IMR-90 (cell line): Measurements from ENCODE around the gene OR14C36. TPM values are rescaled to one million over a fixed set of nuclear protein-coding genes. Genes with fewer than 3 reads are reported as not detected.
"Not testable (repeated sequence)": the region's sequence is repeated elsewhere in the genome, so short reads cannot be mapped to it uniquely, and the experiment has no call there.

ENCODE experiments used
- ATAC-seq: fragments of 200-7000 bp; cut with Tn5 transposase; 2 replicates; pipeline ENCODE4 v1.9.1; 2020; ENCODE audit warnings: low read depth, mild to moderate bottlenecking, moderate library complexity
- BruUV-seq: library from RNA; stranded (reverse); fragments of 400-500 nt; replicated peaks from 2 replicates; lab custom pipeline; 2021; lab: Mats Ljungman, UMichigan
- CTCF ChIA-PET: fragments of 300-600 bp; formaldehyde crosslinking; extraction: SDS; loops from one replicate; lab custom pipeline; 2021; ENCODE audit warnings: antibody characterized with exemption; lab: Yijun Ruan, JAX
- POLR2A ChIA-PET: fragments of 300-600 bp; sonication (Branson Sonifier 250); formaldehyde crosslinking; loops from one replicate; lab custom pipeline; 2022; ENCODE audit warnings: antibody characterized with exemption; ENCODE audit not compliant: unreplicated experiment; lab: Charles Lee
- DNase-seq: peaks from one replicate; pipeline ENCODE4 v3.0.0; 2013
- H2AFZ ChIP-seq: replicated peaks from 2 replicates; pipeline ENCODE3; 2013; ENCODE audit warnings: low read length, mild to moderate bottlenecking; ENCODE audit not compliant: poor library complexity
- H2AK5ac ChIP-seq: 2 replicates; pipeline ENCODE4 v1.6.1; 2013; ENCODE audit warnings: low read depth, low read length, inconsistent platforms
- H2AK9ac ChIP-seq: replicated peaks from 2 replicates; pipeline ENCODE3; 2013; ENCODE audit warnings: mild to moderate bottlenecking, low read depth, low read length, moderate library complexity; ENCODE audit not compliant: poor library complexity
- H2BK120ac ChIP-seq: 2 replicates; pipeline ENCODE4 v1.6.1; 2013; ENCODE audit warnings: low read depth, low read length, inconsistent platforms
- H2BK15ac ChIP-seq: 3 replicates; pipeline ENCODE4 v1.6.1; 2013; ENCODE audit warnings: low read depth, low read length, inconsistent platforms
- H2BK20ac ChIP-seq: 2 replicates; pipeline ENCODE4 v1.6.1; 2013; ENCODE audit warnings: low read depth, mild to moderate bottlenecking, inconsistent platforms, low read length, moderate library complexity
- H2BK5ac ChIP-seq: 2 replicates; pipeline ENCODE4 v1.6.1; 2013; ENCODE audit warnings: mild to moderate bottlenecking, low read depth, low read length, inconsistent platforms; ENCODE audit not compliant: poor library complexity, severe bottlenecking
- H3K14ac ChIP-seq: replicated peaks from 2 replicates; pipeline ENCODE4 v1.6.1; 2013; ENCODE audit warnings: low read depth, low read length, inconsistent platforms
- H3K18ac ChIP-seq: 2 replicates; pipeline ENCODE4 v1.6.1; 2013; ENCODE audit warnings: low read depth, low read length, control low read depth
- H3K23ac ChIP-seq: 2 replicates; pipeline ENCODE4 v1.6.1; 2013; ENCODE audit warnings: low read depth, low read length, inconsistent platforms
- H3K27ac ChIP-seq: 2 replicates; pipeline ENCODE4 v1.5.1; 2013; ENCODE audit warnings: mild to moderate bottlenecking, control low read depth, low read length; ENCODE audit not compliant: insufficient read depth
- H3K27me3 ChIP-seq: 2 replicates; pipeline ENCODE4 v1.6.1; 2013; ENCODE audit warnings: low read length; ENCODE audit not compliant: control insufficient read depth, insufficient read depth
- H3K36me3 ChIP-seq: 2 replicates; pipeline ENCODE4 v1.6.1; 2013; ENCODE audit warnings: low read length, mixed read lengths; ENCODE audit not compliant: control insufficient read depth, insufficient read depth
- H3K4ac ChIP-seq: 2 replicates; pipeline ENCODE4 v1.6.1; 2013; ENCODE audit warnings: low read depth, low read length, inconsistent platforms
- H3K4me1 ChIP-seq: 2 replicates; pipeline ENCODE4 v1.6.1; 2013; ENCODE audit warnings: low read length, mixed read lengths; ENCODE audit not compliant: control insufficient read depth, insufficient read depth
- H3K4me2 ChIP-seq: 2 replicates; pipeline ENCODE4 v1.6.1; 2013; ENCODE audit warnings: low read depth, mild to moderate bottlenecking, control low read depth, low read length, moderate library complexity
- H3K4me3 ChIP-seq: 2 replicates; pipeline ENCODE4 v1.5.1; 2013; ENCODE audit warnings: low read depth, mild to moderate bottlenecking, control low read depth, low read length, moderate library complexity; ENCODE audit not compliant: insufficient read depth
- H3K56ac ChIP-seq: 2 replicates; pipeline ENCODE4 v1.6.1; 2013; ENCODE audit warnings: low read length, inconsistent platforms; ENCODE audit not compliant: insufficient read depth; ENCODE audit errors: extremely low read depth
- H3K79me1 ChIP-seq, 2 experiments: 2 replicates each; pipeline ENCODE4 v1.6.1; 2013; ENCODE audit warnings: low read length in 2 of 2, inconsistent platforms in 1 of 2, low read depth in 1 of 2
- H3K9ac ChIP-seq: 2 replicates; pipeline ENCODE4 v1.6.1; 2013; ENCODE audit warnings: low read depth, low read length, control low read depth
- H3K9me1 ChIP-seq: 2 replicates; pipeline ENCODE4 v1.6.1; 2013; ENCODE audit warnings: low read length, inconsistent platforms; ENCODE audit not compliant: insufficient read depth
- H3K9me3 ChIP-seq: 2 replicates; pipeline ENCODE4 v1.6.1; 2013; ENCODE audit warnings: low read length; ENCODE audit not compliant: control insufficient read depth, insufficient read depth
- H4K20me1 ChIP-seq: 2 replicates; pipeline ENCODE4 v1.6.1; 2013; ENCODE audit warnings: low read length, inconsistent platforms; ENCODE audit not compliant: insufficient read depth
- H4K5ac ChIP-seq: 2 replicates; pipeline ENCODE4 v1.6.1; 2013; ENCODE audit warnings: mild to moderate bottlenecking, low read depth, low read length, control low read depth
- H4K8ac ChIP-seq, 2 experiments: 2 replicates each; pipeline ENCODE4 v1.6.1; 2013; ENCODE audit warnings: low read depth in 2 of 2, low read length in 2 of 2, control low read depth in 1 of 2, inconsistent platforms in 1 of 2
- H4K91ac ChIP-seq: 2 replicates; pipeline ENCODE4 v1.6.1; 2013; ENCODE audit warnings: low read depth, low read length, inconsistent platforms; ENCODE audit not compliant: insufficient read depth
- WGBS, 2 experiments: methylation state at CpG; one replicate each; pipeline versions ENCODE4 v1.1.5 to v1.1.7; 2013; ENCODE audit warnings: missing lambda C conversion rate in 2 of 2; ENCODE audit not compliant: insufficient read length in 1 of 2; ENCODE audit errors: extremely low coverage in 2 of 2; 5-methylcytosine and 5-hydroxymethylcytosine counted together
- dilution Hi-C: fragments of 300-500 bp; cut with HindIII; formaldehyde crosslinking; loops from one replicate; pipeline ENCODE4 v1.14.3; 2018; ENCODE audit warnings: low sequenced_read_pairs; ENCODE audit not compliant: unreplicated experiment
- in situ Hi-C: fragments of 300-500 bp; cut with MboI; formaldehyde crosslinking; loops from 3 replicates; pipeline ENCODE4 v1.14.3; 2019; ENCODE audit warnings: low sequenced_read_pairs, inconsistent platforms, mixed read lengths
- intact Hi-C: fragments of 100-400 bp; cut with micrococcal nuclease; formaldehyde crosslinking; loops from 2 replicates; pipeline ENCODE4 v1.10.0; 2022
- polyA plus RNA-seq, 3 experiments: library from polyadenylated mRNA; depleted of rRNA; stranded (reverse); fragments of >200 nt; gene quantifications; 2 replicates each; pipeline ENCODE4 v1.2.3, GENCODE V29; 2012; ENCODE audit warnings: low replicate concordance in 1 of 3
- total RNA-seq: library from RNA; depleted of rRNA; stranded (reverse); fragments of >200 nt; gene quantifications from 2 replicates; pipeline ENCODE4 v1.2.3, GENCODE V29; 2012

Gene OR14C36
- total and polyA plus RNA-seq, 2 of the 4 experiments (the other 2 are of a cell fraction): not detected

DNA sequence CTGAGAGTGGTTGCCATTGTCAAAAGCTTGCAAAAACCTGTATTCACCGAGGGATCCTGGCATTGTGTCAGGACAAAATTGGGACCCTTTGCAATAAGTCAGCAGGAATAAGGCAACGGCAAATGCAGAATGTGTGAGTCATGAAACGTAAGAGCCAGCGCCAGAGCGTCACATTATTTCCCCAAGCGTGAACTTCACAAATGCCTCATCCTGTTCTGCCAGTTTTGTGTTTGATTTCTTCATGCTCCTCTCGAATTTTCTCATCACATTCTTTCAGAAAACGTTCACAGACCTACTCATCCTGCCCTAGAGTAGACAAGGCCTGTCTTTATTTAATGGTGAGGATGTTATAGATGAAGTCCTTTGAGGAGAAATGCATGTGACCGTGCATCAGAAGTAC is 42.9 kb upstream of the OR14C36 start:
- H4K8ac ChIP-seq, H3K79me1 ChIP-seq, H3K4me1 ChIP-seq, H4K91ac ChIP-seq, H3K4me3 ChIP-seq, H4K5ac ChIP-seq, H3K4ac ChIP-seq, H3K14ac ChIP-seq, DNase-seq, H3K9ac ChIP-seq, H2BK20ac ChIP-seq, H3K9me1 ChIP-seq, in situ Hi-C loops, H2AK9ac ChIP-seq, H3K56ac ChIP-seq, H3K18ac ChIP-seq, H4K20me1 ChIP-seq, CTCF ChIA-PET, H2BK5ac ChIP-seq, H2BK120ac ChIP-seq, H3K27ac ChIP-seq, dilution Hi-C loops, H2BK15ac ChIP-seq, H3K23ac ChIP-seq, H3K4me2 ChIP-seq, ATAC-seq, POLR2A ChIA-PET, H3K36me3 ChIP-seq, H3K27me3 ChIP-seq, intact Hi-C loops, BruUV-seq, H2AK5ac ChIP-seq, H3K9me3 ChIP-seq, H2AFZ ChIP-seq: not testable (repeated sequence)
- no CpG with 5 or more reads among the region's 9 CpGs for WGBS, 2 experiments
